ENCODE data around the gene EGR4.

The EGR4 gene

DNA sequence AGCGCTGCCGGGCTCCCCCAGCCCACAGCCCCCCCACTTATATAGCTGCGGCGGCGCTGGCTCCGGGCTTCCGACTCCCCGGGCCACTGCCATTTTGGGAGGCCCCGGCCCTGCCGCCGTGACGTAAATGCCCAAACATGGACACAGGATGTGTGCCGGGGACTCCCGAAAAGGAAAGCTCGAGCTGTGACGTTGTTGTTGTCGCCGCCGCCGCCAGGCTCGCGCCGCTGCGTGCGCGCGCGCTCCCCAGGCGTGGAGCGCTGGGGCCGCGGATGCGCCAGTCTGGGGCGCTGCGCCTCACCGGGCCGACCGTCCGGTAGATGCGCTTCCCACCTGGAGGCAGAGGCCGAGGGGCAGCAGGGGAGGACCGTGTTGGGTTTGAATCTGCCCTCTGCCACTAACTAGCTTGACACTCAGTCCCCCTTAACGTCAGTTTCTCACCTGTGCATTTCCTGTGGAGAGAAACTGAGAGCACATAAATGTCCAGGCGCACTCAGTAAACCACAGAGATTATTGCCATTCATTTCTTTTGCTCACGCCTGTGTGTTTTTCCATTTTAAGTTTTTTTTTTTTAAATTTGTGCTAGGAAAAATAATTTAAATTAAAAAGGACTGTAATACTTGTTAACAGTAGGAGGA lies at the start of gene EGR4:
TSS of gene EGR4 (minus strand) at position 15 of the 638 bp plus-strand sequence. CDS start 231 bp downstream, outside the sequence.
- DNase-seq, result peak; percentile 49 to 94 (median 93)

DNA sequence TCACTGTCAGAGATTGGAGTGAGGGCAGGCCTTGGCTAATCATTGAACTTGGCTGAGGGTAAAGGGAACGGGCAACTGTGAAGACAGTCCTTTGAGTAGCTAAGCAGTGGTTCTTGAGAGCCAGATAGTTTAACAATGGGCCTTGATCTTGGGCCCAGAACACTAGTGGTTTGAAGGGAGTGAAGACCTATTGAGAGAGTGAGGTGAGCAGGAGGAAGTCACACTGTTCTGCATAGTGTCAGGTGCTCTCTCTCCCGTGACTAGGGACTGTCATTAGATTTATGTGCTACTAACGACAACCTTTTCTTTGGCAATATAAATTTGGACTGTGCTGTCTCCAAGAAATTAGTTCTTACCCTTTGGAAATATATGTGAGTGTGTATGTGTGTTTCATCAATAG lies 47.7 kb upstream of the EGR4 start:
- DNase-seq, result no peak

DNA sequence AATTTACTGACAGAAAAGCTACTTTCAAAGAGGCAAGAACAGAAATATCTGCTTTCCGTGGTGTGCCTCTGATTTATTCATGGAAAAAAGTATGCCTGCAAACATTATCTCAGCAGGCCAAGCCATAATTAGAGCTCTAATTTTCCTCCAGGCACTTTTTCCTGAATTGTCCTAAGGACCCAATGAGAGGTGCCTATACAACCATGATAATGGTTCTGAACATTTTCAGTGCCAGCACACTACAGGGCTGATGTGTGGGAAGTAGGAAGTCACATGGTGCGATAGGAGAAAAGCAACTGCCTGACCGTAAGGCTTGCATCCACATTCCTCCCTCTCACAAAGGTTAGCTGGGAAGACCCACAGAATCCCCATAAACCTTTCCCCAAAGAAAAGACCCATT lies 45.9 kb upstream of the EGR4 start:
- peak in 2 of 3 experiments; percentile 82 to 95 for DNase-seq

DNA sequence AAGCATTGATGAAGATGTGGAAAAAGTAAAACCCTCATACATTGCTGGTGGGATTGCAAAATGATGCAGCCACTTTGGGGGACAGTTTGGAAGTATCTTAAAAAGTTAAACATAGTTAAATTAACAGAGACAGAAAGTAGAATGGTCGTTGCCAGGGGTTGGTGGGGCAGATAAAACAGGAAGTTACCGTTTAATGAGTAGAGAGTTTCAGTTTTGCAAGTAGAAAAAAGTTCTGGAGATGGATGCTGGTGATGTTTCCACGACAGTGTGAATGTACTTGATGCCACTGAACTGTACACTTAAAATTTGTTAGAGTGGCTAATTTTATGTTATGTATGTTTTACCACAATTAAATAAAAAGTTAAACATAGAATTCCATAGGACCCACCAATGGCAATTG lies 44.5 kb upstream of the EGR4 start:
- DNase-seq, result no peak

DNA sequence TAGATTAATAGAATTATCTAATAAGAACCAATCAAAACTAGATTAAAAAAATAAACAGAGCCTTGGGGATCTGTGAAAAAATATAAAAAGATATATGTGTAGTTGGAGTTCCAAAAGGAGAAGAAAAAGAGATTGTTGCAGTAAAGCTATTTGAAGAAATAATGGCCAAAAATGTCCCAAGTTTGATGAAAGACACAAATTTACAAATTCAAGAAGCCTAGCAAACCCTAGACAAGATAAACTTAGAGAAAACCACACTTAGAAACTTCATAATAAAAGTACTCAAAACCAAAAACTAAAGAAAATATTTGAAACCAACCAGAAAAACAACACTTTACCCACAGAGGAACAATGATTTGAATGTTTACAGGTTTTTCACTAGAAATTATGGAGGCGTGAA lies 41.3 kb upstream of the EGR4 start:
- no peak for DNase-seq

DNA sequence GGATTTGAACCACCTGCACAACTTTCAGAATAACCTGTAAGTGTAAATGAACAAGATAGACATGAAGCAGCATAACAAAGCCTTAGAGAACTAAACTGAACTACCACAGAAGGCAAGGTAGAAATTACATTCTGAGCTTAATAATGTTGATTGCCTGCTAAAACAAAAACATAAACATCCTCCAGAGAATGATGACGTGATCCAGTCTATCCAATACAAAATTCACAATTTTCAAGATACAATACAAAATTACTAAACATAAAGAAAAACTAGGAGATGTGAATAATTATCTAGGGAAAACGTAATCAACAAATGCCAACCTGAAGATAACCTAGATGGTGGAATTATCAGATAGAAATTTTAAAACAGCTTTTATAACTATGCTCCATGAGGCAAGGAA lies 40.7 kb upstream of the EGR4 start:
- no peak for DNase-seq

DNA sequence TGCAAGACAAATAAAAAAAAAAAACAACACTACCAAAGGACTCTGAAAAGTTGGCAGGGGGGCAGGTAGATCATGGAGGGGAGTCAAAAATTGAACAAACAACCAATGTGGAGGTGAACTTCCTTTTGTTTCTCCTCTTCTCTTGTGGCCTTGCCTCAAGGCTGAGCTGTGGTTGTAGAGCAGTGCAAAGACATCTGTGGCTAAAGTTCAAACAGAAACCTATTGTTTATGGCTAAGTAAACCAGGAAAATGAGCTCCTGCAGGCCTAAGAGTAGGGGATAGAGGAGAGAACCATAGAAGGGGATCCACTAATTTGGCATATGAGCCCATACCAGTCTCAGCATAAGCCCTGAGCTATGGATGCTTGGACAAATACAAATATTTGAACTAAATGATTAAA lies 40.2 kb upstream of the EGR4 start:
- peak in 2 of 3 experiments; percentile 19 to 77 for DNase-seq

DNA sequence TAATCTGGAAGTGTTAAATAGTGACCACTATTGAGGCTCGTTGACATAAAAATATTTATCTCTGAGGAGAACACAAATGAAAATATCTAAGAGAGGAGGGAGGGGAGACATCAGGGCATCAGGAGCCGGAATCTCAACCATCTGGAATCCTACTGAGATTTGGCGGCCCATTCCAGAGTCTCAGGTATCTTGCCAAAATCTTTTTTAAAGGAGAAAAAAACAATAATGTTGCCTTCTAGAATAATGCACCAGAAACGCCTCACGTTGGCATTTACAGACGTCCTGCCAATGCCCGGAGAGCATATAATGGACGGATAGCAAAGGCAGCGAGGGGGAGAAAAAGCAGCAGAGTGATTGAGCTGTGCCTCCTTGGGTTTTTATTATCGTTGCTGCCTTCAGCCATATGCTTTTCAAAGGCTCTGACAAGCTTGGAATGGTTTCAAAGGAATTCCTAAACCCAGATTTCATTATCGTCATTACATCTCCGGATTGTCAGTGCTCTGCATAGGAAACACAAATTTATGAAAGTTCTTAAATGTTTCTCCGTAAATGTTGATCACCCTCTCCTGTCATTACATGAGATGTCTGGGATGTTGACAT lies 30.9 kb upstream of the EGR4 start:
- no peak for DNase-seq

DNA sequence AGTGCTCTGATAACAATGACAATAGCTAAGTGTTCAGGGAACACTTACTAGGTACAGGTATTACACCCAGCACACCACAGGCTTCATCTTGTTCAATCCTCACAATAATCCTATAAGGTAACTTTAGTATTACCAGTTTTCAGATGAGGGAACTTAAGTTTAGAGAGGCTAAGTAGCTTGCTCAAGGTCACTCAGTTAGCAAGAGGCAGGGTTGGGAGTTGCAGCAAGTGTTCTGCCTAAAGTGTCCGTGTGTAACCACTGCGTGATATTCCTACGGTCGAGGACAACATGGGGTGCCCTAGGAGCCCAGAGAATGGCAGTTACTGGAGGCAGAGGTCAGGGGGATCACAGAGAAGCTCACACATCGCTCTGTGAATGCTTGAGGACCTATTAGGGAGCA lies 30.2 kb upstream of the EGR4 start:
- DNase-seq, result no peak

DNA sequence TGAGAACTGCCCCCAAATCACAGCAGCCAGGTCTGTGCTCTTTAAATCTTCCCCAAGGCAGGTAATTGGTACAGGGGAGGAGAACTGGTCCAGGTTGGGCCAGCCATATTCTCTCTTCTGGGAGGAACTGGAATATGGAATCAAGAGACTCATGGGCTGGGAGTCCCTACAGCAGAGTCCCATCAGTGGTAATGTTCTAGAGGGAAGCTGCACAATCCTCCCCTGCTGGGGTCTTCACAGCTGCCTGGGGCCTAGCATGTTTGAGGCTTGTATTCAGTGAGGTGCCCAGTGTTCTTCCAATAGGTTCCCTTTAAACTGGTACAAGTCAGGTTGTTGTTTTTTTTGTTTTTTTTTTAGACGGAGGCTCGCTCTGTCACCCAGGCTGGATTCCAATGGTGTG lies 21.1 kb upstream of the EGR4 start:
- no peak for DNase-seq

DNA sequence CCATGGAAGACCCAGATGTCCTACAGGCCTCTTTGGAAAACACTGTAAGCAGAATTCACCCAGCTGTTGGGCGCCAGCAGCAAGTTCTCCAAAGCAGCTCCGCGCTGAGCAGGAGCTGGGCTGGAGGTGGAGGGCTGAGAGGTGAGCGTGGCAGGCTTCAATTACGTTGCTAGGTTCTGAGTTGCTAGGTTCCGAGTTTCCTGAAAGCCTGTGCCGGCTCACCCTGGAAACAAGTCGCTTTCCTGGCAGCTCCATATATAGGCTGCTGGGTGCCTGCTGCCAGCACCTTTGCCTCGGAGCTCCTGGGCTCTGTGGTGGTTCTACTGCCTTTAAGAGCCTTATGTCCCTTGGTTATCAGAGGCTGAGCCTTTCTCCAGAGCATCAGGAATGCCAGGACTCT lies 14.4 kb upstream of the EGR4 start:
- peak; percentile 0 to 95 (median 84) for DNase-seq

DNA sequence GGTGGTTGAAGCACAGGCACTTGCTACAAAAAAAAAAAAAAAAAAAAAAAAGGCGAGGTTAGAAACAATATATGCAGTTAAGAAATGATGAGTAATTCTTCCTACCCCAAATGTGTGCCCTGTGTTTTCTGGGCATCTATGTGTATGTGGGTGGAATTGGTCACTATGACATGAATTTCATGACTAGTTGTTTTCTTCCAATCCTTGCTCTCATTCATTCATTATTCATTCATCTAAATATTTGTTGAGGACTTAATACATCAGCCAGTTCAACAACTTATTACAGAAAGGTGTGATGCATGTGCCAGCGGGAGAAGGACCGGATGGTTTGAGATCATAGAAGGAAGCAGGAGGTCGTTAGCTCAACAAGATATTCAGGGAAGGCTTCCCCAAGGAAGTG lies 8.3 kb upstream of the EGR4 start:
- no peak for DNase-seq

DNA sequence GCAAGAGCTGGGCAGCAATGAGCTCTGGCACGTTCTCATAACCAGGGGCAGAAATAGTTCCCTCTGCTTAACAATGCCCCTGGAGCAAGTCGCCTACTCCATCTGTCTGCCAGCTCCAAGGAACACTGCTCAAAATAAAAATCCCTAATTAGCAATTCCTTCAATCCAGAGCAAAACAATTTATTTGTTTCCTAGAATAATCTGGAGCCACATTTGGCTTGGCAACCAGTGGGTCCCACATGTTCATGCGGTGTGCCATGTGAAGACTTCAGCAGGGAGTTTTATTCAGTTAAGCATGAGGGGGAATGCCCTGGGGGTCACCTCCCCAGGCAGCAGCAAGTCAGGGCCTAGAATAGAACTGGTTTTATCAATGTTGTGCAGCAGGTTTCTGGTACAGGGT lies 7.6 kb upstream of the EGR4 start:
- no peak for DNase-seq

DNA sequence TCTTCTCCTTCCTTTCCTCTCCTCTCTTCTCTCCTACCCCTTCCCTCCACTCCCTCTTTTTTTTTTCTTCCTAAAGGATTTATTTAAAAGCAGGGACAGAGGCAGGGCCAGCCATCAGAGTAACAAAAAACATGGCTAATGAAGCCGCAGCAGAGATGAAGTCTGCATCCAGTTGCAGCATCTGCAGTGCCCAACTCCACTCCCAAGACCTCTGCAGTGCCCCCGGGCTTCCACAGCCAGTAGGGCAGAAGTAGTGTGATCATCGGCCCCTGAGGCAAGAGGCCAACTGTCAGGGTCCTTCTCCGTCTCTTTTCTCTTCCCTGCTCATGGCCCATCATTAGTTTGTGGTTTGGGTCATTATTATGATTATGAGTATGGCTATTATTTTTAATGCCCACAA lies 4.2 kb upstream of the EGR4 start:
- DNase-seq, result peak in 1 of 3 experiments; percentile 85

DNA sequence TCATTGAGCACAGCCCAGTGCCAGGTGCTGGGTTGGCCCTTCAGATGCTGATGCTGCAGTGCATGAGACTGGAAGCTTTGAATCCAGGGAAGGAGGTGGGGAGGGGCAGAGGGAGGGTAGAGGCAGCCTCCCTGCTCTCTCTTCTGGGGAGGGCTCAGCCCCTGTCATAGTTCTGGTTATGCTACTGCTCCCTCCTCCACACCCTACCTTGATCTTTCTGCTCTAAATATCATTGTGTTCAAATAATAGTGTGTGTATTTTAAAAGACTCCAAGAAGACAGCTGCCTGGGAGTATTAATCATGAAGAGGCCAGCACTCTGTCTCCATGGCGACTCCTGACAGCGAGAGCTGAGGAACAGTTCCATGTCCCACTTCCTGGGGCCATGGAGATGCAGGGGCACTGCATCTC lies 3.8 kb upstream of the EGR4 start:
- peak; percentile 37 to 94 (median 93) for DNase-seq

DNA sequence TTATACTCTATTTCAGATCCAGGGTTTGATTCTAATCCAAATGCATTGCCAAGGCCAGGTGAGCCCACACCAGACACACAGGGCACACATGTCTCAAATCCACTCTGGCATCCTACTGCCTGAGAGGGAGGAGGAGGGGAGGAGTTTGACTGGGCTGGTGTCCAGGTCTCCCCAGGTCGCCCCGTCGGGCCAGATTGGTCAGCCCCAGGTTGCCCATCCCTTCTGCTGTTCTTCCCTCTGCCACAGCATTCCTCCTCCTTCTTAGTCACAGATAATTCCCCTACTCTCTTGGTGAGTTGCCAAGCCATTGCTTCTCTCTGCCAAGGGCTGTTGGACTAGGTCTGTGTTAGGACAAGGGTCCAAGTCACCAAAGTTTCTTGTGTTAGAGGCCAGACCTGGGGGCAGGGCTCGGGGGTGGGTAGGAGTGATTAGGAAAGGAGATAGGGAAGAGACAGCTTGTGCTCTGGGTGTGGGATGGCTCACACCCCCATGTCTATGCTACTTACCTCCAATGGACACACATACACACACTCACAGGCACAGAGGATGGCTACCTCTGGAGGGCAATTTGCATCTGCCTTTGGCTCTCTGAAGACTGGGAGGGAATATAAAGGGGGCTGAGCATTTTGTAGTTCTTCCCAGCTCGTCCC lies 2.5 kb upstream of the EGR4 start:
- no peak for DNase-seq

DNA sequence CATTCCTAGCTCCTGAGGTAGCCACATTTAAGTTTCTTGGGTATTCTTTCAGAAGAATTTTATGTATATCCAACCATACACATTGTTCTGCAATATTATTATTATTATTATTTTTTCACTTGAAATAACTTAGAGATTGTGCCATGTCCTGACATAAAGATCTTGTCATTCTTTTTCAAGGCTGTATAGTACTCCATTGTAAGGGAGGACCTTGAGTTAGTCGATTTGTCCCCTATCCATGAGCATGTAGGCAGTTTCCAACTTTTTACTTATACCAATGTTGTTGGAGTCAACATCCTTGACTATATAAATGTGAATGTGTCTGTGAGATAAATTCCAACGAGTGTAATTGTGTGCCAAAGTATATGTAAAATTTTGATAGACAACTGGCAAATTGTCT lies 891 bp upstream of the EGR4 start:
- DNase-seq, result no peak

DNA sequence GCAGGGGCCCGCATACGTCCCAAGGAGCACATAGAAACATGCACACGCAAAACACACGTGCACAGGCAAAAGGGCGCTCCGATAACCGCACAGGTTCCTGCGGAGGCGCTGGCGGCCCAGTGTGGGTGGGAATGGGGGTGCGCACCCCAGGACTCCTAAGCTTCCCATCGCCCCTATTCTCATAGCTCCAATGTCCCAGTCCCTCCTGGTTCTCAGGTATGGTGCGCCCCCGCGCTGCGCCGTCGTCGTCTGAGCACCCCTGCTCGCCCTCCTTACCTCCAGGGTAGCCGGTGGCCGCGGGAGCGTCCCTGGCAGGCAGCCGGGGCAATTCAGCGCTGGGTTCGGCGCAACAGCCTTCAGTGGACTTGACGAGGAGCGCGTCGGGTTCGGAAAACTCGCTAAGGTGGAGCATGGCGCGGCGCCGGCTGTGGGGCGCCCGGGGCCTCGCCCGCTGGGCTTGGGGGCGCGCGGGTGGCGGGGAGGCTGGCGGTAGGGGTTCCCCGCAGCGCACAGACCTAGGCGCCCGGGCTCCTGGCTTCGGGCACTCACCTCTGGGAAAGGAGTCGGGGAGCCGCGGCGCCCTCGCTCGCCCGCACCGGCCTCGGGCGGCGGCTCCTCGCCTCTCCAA lies 328 bp downstream of the EGR4 start:
- DNase-seq, result peak in 2 of 3 experiments; percentile 70 to 72

DNA sequence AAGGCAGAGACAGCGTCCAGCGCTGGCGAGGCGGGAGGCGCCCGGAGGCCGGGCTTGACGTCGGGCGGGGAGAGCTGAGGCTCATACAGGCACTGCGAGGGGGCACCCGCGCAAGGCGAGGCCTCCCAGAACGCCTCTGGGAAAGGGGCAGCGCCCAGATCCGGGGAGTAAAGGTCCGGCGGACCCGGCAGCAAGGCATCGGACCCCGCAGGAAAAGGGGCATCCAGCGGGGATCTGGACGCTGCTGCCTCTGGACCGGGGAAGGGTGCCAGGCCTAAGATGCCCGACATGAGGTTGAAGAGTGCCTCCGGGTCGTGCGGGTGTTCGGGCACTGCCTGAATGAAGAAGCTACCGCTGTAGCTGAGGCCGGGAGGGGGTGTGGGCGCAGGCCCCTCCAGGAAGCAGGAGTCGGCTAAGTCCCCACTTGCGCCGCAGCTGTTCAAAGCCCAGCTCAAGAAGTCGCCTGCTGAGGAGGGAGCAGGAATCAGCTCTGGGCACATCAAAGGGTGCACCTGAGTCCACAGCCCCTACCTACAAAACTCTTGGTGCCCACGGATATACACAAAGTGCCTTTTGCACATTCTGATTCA lies 937 bp downstream of the EGR4 start:
- DNase-seq, result peak in 1 of 3 experiments; percentile 60

DNA sequence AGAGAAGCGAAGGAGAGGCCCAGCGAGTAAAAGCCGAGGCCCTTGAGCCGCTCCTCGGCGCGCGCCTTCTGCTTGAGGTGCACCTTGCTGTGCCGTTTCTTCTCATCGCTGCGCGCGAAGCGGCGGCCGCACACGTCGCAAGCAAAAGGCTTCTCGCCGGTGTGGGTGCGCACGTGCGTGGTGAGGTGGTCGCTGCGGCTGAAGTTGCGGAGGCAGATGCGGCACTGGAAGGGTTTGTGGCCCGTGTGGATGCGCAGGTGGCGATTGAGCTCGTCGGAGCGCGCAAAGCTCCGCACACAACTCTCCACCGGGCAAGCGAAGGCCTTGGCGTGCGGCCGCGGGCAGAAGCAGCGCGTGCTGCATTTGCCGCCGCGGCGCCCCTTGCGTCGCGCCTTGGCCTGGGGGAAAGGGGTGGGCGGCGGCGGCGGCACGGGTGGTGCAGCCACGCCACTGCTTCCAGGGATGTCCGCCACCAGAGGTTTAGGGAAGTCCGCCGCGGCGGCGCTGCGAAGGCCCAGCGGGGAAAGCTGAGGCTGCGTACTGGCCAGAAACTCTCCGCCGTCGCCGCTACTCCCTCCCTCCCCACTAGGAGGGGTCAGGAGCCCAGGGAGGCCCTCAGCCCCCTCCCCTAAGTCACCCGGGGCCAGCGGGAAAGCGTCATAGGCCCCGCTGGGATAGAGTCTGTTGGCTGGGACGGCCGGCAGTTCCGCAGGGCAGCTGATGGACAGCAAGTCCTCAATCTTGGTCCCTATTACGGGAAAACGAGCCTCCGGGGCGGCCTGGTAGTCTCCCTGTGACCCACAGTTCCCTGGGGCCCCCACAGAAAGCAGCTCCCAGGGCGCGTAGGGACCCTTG lies 1.7 kb downstream of the EGR4 start:
- DNase-seq, result peak in 2 of 3 experiments; percentile 87 to 91

DNA sequence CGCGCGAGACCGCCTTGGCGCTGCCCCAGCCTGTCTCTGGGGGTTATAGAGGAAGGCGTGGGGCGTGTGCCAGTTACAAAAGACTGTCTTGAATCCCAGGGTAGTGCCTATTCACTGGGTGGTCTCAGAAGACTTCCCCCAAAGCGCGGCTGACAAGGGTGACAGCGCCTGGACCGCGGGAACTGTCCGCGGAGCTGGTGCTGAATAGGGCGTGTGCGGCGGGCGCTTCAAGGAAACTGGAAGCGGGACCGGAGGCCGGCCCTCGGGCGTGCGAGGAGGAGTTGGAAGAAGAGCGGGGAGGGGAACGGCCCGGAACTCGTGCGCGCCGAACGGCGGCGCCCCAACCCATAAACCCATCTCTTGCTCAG lies 2.3 kb downstream of the EGR4 start:
- DNase-seq, result no peak

DNA sequence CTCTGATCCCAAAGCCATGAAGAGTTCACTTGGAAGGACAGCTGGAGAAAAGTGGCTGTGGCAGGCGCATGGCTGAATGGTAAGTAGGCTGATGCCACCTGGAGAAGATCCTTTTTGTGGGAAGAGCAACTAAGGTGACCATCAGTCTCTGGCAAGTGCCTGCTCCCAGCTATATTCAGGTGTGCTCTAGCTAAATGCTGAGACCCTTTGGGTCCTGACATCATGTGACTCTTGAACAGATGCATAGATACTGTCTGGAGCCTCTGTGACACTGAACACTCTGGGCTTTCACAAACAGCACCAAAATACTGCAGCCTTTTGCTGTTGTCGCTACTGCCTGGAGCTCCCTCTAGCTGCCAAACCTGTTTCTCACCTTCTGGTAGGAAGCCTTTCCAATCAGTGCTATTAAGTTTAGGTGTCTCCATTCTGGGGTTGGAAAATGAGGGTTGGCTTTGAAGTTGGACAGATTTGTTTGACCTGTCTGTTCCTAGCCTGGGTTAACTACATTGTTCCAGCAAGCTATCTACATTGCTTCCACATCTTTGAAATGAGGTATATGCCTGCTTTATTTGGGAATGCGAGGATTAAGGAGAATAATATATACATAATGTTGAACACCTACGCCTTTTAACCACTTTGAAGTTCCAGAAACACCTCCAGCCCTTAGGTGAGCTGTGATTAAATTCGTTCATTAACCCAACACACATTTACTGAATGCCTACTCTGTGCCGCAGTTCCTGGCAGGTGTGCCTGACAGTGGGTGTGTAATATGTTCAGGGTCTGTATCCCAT lies 3.1 kb downstream of the EGR4 start:
- peak; percentile 5 to 85 (median 70) for DNase-seq
